HG03159 (cell line): ENCODE data around the gene ADD2.
"Not testable (repeated sequence)": the region's sequence is repeated elsewhere in the genome, so short reads cannot be mapped to it uniquely, and the experiment has no call there.

Source experiments
- ATAC-seq: cut with Tn5 transposase; IDR thresholded peaks from one replicate; pipeline ENCODE4 v1.9.1; 2021; ENCODE audit warnings: mild to moderate bottlenecking, moderate library complexity; ENCODE audit not compliant: unreplicated experiment

ADD2 gene

DNA sequence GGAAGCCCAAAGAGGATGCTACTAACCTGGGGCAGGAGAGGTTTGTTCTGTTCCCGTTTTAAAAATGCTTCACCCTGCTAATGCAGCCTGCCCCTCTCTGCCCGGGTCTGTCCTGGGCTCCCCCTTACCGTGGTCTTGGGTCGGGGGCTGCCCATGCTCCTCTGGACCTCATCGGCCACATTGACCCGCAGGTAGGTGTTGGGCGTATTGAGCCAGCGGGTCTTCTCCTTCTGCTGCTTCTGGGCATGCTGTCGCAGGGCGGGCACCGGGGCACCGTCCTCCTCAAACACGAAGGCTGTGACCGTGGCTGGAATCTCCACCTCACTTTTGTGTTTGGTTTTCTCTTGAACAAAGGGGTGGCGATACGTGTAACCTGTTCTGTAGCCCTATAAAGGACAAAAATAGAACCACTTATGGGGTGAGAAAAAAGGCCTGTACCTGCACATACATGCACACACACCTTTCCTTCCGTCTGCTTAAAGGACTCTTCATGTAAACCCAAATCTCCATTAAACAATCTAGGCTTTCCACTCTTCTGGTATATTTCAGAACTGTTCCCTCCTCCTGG lies 89.3 kb downstream of the ADD2 start:
- ATAC-seq, result no peak

DNA sequence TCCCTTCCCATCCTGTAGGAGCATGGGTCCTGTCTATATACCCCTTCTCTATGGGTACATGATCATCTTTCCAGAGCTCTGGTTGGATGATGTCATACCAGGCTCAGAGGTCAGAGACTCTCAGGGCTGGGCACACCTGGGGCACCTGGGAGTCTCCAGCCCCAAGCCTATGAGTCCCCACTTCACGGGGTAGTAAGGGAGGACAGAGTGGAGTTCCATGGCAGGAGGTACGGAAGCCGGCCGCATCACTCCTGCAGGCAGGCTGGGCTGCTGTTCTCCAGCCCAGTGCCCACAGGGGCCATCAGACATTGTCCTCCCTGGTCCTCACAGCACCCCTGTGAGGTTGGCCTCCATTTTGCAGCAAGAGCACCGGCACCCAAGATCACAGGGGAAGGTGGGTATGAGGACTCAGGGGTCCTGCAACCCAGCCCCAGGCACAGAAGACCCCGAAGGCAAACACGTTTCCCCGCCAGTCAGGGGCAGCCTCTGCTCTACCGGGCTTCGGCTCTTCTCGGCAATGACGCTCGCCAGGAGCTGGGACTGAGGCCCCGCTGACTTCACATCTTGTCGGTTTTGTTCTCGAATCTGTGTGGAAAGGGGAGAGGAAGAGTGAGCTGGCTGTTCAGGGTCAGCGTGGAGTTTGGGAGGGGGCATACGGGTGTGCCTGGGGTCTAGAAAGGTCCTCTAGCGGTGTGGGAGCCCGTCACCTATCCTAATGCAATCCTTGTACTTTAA lies 91.5 kb downstream of the ADD2 start:
- no peak for ATAC-seq

DNA sequence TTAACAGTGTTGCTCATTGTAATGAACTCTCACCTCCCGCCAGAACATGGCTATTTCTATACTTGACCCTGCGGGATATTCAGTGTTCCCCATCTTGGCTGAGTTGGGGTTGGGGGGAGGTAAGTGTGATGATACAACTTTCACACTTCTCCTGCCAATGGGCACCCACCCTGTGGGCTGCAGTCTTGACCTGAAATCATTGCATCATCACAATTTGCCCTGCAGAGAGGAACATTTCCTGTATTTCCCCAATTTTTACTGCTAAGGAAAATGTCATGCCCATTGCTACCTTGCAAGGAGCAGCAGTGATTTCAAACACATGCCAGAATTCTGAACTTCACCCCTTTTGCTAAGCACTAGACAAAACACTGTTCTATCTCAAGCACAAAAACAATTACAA lies 92.1 kb downstream of the ADD2 start:
- no peak for ATAC-seq

DNA sequence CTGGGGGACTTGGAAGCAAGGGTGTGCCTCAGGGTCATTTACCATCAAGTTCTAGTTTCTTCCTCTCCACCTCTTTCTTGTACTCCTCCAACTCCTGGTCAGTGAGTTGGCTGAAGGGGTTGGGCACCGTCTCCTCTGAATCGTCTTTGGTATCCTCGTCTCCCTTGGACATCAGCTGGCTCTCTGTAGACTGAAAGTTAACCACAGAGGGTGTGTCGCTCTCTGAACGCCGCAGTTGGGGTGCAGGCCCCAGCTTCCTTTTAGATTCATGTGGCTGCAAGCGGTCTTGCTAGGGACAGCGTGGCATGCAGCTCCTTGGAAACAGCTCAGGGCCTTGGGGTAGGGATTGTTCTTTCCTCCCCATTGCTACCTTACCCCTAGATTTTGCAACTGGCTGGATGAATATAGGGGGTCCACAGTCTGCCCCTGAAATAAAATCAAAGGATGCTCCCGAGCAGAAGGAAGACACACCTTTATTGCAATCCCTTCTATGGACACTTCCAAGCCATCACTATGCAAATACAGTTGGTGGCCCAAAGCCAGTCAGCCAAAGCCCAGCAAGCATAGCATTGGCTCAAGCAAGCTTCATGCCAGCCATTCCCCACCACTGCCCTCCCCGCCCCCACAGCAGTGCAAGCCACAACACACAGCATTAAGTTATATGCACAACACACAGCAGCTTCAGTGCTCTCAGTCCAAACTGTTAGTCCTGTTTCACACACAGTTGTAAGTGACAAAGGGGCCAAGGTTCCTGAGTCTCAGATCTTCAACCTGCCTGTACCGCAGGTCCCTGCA lies 93.2 kb downstream of the ADD2 start:
- no peak for ATAC-seq

DNA sequence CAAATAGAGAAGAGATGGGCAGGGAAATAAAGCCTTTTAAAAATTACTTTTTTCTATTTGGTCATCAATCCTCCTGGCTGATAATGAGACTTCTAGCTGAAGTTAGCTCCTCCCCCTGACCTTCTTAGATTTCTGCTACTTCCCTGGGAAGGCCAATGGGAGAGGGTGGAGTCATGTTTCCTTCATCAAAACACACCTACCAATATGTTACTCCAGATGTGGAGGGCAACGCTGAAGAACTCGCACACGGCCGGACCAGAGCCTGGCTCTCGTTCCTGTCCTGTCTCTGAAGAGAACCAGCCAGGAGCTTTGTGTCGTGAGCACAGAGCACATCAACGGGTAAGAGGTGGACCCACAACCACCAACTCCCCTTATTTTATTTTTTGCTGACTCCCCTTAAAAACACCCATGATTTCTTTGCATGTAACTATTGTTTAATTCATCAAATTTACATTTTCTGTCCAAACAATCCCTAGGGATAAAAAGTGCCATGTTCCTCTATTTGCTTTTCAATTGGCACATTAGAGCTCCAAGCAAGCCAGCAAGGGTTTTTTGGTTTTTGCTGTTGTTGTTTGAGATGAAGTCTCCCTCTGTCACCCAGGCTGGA lies 94.9 kb downstream of the ADD2 start:
- no peak for ATAC-seq

DNA sequence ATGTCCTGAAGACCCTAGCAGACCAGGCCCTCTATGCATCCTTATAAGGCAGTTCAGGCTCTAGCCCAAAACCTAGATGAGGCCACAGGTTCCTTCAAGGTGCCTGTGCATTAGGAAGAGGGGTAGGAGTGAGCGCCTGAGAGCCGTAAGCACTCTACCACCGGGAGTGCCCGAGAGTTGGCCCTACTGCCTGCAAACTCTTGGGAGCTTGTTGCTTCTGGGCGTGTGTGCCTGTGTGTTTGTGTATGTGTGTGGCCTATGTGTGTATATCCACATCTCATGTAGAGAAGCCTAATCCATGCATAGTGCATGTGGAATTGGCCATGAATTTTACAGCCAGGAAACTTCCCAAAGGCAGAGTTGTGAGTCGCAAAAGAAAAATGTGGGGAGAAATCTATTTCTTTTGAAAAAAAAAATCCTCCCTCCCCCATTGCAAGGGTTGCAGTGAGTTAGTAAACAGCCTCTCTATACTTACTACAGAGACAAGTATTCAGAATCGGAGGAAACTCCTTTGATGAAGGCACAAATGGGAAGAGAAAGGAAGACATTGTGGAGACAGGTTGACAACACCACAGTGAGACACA lies 96.8 kb downstream of the ADD2 start:
- no peak for ATAC-seq

DNA sequence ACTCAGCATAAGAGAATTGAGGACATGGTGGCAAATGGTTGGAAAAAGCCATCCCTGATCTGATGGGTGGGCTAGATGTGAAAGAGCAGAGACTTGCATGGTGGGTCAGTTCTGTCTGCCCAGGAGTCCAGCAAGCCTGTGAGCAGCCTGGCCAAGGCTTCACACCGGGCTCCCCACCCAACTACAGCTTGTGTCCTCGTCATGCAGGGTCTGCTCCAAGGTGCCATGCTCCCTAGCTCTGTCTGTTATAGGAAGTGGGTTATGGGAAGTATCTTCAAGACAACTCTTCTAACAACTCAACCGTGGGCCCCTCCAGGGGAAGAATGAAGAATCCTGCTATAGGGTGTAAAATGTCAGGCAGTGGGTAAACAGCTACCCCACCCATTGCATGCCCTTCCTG lies 97.4 kb downstream of the ADD2 start:
- no peak for ATAC-seq

DNA sequence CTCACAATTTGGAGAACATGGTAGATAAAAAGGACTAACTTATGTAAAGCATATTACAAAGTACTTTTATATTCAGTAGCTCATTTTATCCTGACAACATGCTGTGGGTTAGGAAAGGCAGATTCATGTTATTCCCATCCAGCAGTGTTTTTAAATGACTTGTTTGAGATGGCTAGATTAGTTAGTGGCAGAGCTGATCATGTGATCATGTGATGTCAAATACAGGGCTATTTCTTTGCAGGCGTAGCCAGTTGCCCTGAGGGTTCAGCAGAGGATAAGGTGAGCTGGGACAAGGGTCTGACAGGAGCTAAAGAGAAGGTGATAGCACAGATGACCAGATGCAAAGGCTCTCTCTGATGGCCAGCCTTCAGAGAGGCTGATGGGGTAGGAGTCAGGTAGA lies 97.8 kb downstream of the ADD2 start:
- no peak for ATAC-seq

DNA sequence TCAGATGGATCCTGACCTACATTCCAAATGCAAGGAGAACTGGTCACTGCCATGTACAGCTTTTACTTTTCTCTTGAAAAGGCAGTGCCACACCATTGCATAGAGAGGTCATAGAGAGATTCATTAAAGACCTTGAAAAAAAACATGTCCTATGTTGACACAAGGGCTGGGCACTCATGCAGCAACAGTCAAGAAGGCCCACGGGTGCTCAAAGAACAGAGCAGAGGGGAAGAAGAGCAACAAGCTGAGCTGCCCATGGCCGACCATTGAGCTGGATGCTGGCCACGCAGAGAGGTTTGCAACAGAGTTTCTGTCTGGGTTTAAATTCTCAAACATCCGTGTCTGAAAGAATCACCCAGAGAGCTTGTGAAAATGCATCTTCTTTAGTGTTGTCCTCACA lies 99.1 kb downstream of the ADD2 start:
- ATAC-seq, result no peak

DNA sequence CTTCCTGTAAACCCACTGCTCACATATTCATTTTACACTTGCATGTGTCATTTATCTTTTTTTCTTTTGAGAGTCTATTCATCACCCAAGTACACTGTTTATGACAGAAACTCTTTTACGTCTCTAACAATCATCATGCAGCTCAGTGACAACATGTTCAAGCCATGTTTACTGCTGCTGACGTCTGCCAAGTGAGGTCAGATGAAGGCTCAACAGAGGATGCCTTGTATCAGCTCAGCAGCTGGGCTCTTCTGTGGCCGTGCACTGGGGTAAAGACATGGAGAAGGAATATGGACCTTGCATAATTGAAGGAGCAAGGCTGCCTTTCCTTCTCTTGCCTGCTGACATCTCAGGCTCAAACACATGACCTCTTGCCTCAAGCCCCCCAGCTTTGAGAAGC lies 99.6 kb downstream of the ADD2 start:
- no peak for ATAC-seq

DNA sequence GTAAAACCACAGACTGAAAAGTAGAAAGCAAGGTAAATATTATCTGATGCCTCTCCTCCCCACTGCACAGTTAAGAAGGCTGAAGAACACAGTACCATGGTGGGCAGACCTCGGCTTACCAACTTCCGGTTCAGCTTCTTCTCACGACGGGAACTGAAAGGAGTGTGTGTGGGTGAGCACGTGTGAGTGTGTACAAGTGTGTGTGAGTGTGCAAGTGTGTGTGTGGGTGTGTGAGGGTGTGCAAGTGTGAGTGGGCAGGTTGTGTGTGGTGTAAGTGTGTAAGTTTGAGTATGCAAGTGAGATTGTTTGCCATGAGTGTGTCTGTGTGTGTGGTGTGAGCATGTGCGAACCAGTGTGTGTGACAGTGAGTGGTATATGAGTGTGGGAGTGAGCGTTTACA lies 103.5 kb downstream of the ADD2 start:
- no peak for ATAC-seq

DNA sequence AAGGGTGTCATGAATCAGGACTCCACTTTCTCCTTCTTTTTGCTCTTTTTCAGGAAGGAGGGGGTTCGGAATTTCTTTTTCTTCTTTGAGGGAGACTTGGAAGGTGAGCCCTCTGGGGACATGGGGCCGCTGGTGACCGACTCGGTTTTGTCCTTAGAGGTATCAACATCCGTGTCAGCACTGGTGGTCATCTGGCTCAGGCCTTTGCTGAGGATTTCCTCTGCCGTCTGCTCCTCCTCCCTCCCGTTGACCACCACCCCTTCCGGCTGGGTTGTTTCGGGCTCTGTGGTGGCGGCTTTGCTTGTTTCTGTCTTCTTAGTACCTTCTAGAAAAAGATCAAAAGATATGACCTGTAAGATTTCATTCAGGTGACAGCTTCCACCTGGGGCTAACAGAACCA lies 104.6 kb downstream of the ADD2 start:
- no peak for ATAC-seq

DNA sequence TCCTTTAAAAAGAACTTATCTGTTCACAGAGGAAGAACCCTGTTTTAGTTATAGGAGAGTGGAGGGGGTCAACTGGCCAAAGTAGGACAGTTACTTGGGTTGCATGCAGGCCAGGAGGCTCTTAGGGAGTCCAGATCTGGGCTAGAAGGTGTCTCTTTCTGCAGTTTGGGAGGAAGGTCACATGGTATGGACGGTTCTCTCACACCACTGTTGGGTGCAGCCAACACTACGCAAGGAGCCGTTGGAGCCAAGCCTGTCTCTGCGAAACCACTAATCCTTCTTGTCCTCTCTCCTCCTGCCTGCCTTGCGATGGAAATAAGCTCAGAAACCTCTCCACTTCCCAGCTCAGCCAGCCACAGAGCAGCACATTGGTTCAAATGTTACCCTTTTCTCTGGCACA lies 108.4 kb downstream of the ADD2 start:
- ATAC-seq, result no peak

DNA sequence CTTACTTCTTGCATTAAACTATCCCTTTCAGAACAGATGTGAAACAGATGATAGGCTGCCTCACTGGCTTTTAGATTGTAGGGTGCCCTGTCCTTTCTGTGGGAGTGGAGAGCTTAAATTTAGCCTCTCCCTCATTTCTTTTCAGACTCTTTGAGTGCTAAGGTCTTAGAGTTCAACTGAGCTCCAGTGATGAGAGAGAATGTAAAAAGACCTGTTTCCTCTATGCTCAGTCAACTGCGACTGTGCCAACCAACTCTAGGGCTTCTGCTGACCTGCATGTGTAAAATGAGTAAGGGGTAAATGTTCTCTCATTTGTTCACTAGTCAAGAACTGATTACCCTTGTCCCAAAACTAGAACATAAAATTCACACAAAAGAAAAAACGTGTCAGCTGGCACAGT lies 109.5 kb downstream of the ADD2 start:
- no peak for ATAC-seq

DNA sequence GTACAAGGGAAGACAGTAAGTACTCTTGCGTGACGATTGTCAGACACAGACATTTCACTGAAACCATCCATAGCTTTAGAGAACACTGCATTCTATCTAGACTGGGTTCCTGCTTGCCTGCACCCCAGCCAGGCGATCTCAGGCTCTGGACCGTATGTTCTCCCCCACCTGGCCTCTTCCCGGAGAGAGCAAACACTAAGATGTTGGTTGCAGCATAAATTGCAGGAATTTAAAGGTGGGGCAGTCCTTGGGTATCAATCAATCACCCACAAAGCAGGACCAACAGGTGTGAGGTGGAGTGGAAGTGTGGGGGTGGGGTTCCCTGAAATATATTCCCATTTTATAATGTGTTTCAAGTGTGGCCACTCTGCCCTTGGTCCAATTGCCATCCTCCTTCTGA lies 110.8 kb downstream of the ADD2 start:
- no peak for ATAC-seq

DNA sequence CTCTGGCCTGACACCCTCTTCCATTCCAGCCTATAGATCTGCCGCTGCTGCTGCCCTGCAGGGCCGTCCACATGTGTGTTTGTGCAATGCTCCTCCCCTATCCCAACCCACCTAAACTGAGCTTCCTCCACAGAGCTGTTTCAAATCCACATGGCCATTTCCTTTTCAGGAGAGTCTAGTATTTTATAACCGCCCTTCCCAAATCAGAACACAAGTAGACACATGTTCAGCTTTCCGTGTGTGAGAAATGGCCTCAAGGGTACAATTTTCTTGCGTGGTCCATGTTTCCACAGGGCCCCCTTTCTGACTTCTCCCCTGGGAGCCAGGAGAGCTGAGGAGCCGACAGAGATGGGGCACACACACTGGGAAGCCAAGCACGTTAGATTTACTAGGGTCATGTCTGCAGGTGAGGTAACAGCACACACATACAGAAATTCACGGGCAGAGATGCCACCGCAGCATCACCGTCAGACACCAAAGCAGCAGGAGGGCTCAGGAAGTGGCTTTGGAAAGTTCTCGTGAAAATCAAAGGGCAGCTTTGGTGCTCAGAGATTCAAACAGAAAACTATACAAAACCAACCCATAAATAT lies 111.5 kb downstream of the ADD2 start:
- ATAC-seq, result no peak

DNA sequence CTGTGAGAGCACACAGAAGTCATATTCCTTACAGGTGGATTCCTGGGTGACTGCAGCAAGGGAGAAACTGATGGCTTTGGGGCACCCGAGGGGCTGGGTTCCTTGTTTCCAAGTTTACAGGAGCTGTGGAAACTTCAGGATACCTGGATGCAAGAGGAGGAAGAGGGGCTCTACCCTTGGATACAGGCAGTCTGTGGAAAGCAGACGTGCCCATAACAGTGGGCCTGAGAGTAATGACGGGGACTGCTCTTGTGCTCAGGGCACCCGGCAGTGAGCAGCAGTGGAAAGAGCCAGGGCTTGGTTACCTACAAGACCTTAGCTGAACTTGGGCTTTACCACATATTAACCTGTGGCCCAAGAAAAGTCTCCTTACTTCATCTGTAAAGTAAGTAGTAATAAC lies 112.2 kb downstream of the ADD2 start:
- no peak for ATAC-seq

DNA sequence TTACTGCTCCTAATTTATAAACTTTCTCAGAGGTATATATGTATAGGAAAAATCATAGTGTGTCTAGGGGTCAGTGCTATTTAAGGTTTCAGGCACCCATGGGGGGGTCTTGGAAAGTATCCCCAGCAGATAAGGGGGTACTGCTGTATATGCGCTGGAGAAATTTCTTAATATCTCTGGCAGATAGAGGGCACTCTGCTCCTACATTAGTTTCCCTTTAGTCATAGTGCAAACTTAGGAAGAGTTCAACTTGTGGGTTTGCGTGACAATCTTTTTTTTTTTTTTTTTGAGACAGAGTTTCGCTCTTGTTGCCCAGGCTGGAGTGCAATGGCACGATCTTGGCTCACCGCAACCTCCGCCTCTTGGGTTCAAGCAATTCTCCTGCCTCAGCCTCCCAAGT lies 112.8 kb downstream of the ADD2 start:
- ATAC-seq, result not testable (repeated sequence)

DNA sequence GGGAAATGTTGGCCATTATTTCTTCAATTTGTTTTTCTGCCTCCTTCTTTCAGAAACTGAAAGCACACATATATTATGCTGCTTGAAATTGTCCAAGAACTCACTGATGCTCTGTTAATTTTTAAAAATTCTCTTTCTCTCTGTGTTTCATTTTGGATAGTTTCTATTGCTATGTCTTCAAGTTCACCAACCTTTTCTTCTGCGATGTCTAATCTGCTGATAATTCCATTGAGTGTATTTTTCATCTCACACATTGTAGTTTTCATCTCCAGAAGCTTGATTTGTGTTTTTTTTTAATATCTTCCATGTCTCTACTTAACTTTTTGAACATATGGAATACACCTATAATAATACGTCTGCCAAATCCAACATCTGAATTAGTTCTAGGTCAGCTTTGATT lies 116.3 kb downstream of the ADD2 start:
- ATAC-seq, result no peak

DNA sequence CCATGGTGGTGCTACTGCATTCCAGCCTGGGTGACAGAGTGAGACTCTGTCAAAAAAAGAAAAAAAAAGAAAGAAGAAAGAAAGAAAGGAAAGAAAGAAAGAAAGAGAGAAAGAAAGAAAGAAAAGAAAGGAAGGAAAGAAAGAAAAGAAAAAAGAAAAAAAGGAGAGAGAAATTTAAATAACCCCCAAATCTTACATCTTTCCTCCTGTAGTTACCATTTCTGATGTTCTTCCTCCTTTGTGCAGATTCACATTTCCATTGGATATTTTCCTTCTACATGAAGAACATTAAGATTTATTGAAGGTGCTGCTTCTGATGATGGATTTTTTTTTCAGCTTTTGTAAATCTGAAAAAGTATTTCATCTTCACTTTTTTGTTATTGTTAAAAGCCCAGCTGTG lies 117.0 kb downstream of the ADD2 start:
- ATAC-seq, result no peak

DNA sequence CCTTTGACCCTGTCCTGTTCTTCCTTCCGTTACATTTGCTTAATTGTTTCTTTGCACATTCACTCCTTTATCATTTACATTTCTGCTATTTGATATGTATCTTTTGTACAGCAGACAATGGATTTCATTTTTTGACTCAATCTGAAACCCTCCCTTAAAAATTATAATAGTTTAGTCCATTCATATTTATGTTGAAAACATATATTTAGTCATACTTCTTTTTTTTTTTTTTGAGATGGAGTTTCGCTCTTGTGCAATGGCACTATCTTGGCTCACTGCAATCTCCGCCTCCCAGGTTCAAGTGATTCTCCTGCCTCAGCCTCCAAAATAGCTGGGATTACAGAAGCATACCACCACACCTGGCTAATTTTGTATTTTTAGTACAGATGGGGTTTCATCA lies 119.0 kb downstream of the ADD2 start:
- ATAC-seq, result no peak
